WTC11 (cell line): ENCODE measurements around the gene NAV3. TPM values are rescaled to one million over a fixed set of nuclear protein-coding genes. Genes with fewer than 3 reads are reported as not detected.

Experiments used
- ATAC-seq: fragments of 200-7000 bp; cut with Tn5 transposase; 2 replicates; pipeline ENCODE4 v1.10.0; 2021; ENCODE audit warnings: mild to moderate bottlenecking, moderate library complexity
- CTCF ChIA-PET: fragments of 300-600 bp; sonication (Branson Sonifier 250); formaldehyde crosslinking; loops from one replicate; lab custom pipeline; 2021; ENCODE audit warnings: antibody characterized with exemption; lab: Charles Lee
- POLR2A ChIA-PET: fragments of 350-600 bp; sonication (Branson Sonifier 250); formaldehyde crosslinking; loops from one replicate; lab custom pipeline; 2021; ENCODE audit warnings: antibody characterized with exemption; lab: Charles Lee
- DNase-seq: peaks from one replicate; pipeline ENCODE4 v3.0.0; 2021; ENCODE audit warnings: low spot score
- H3K27ac Mint-ChIP-seq: 2 replicates; pipeline ENCODE4 v1.8.0; 2021; ENCODE audit warnings: mixed read lengths
- H3K27me3 Mint-ChIP-seq: 2 replicates; pipeline ENCODE4 v1.8.0; 2021; ENCODE audit warnings: low read depth, mild to moderate bottlenecking, moderate library complexity, mixed read lengths
- H3K36me3 Mint-ChIP-seq: 2 replicates; pipeline ENCODE4 v1.8.0; 2021; ENCODE audit warnings: mixed read lengths
- H3K4me1 Mint-ChIP-seq: 2 replicates; pipeline ENCODE4 v1.8.0; 2022; ENCODE audit warnings: mixed read lengths
- H3K4me3 Mint-ChIP-seq: 2 replicates; pipeline ENCODE4 v1.8.0; 2021; ENCODE audit warnings: mild to moderate bottlenecking, moderate library complexity, mixed read lengths
- H3K9me3 Mint-ChIP-seq: 2 replicates; pipeline ENCODE4 v1.8.0; 2021; ENCODE audit warnings: mixed read lengths
- EMX1 ChIP-seq: fragments of 250-450 bp; sonication (Bioruptor Pico); IDR thresholded peaks from 2 replicates; pipeline ENCODE4 v1.8.0; 2021; ENCODE audit warnings: mild to moderate bottlenecking
- ESRRA ChIP-seq: sonication (generic); formaldehyde crosslinking; IDR thresholded peaks from 2 replicates; pipeline ENCODE4 v1.8.1; 2022; ENCODE audit warnings: mild to moderate bottlenecking, missing genetic modification reagents, borderline replicate concordance
- FOXP1 ChIP-seq: sonication (generic); formaldehyde crosslinking; IDR thresholded peaks from 2 replicates; pipeline ENCODE4 v1.8.0; 2022; ENCODE audit warnings: missing genetic modification reagents, mild to moderate bottlenecking, moderate library complexity, borderline replicate concordance
- GABPB1 ChIP-seq: sonication (generic); formaldehyde crosslinking; IDR thresholded peaks from 2 replicates; pipeline ENCODE4 v1.8.1; 2023; ENCODE audit warnings: mild to moderate bottlenecking, missing genetic modification reagents
- IRF2 ChIP-seq: sonication (generic); formaldehyde crosslinking; IDR thresholded peaks from 2 replicates; pipeline ENCODE4 v1.8.0; 2022; ENCODE audit warnings: low read depth, missing genetic modification reagents, borderline replicate concordance
- NFATC4 ChIP-seq: fragments of 250-450 bp; sonication (Bioruptor Pico); IDR thresholded peaks from 2 replicates; pipeline ENCODE4 v1.9.0; 2021; ENCODE audit warnings: mild to moderate bottlenecking
- NR2C2 ChIP-seq: sonication (generic); formaldehyde crosslinking; IDR thresholded peaks from 2 replicates; pipeline ENCODE4 v1.8.0; 2022; ENCODE audit warnings: mild to moderate bottlenecking, missing genetic modification reagents
- ZNF232 ChIP-seq: sonication (generic); formaldehyde crosslinking; IDR thresholded peaks from 2 replicates; pipeline ENCODE4 v1.8.0; 2022; ENCODE audit warnings: mild to moderate bottlenecking, missing genetic modification reagents
- ZNF423 ChIP-seq: fragments of 250-450 bp; sonication (Bioruptor Pico); IDR thresholded peaks from 2 replicates; pipeline ENCODE4 v2.1.2; 2022; ENCODE audit warnings: mild to moderate bottlenecking, moderate library complexity
- total RNA-seq: library from RNA; stranded (reverse); gene quantifications from 3 replicates; pipeline ENCODE4 v1.2.3, GENCODE V29; 2021
- TF ChIP-seq, protein P1 (sequence below): fragments of 250-450 bp; sonication (Bioruptor Pico); IDR thresholded peaks from 2 replicates; pipeline ENCODE4 v1.8.0; 2021; ENCODE audit warnings: mild to moderate bottlenecking
- TF ChIP-seq, protein P2 (sequence below): sonication (generic); formaldehyde crosslinking; IDR thresholded peaks from 2 replicates; pipeline ENCODE4 v1.8.1; 2022; ENCODE audit warnings: missing genetic modification reagents, borderline replicate concordance
- TF ChIP-seq, protein P3 (sequence below): sonication (generic); formaldehyde crosslinking; IDR thresholded peaks from 2 replicates; pipeline ENCODE4 v1.8.0; 2022; ENCODE audit warnings: missing genetic modification reagents
- TF ChIP-seq, protein P4 (sequence below): sonication (generic); formaldehyde crosslinking; IDR thresholded peaks from 2 replicates; pipeline ENCODE4 v1.8.1; 2023; ENCODE audit warnings: mild to moderate bottlenecking, moderate library complexity, missing genetic modification reagents
- TF ChIP-seq, protein P5 (sequence below): sonication (generic); formaldehyde crosslinking; IDR thresholded peaks from 2 replicates; pipeline ENCODE4 v1.8.1; 2023; ENCODE audit warnings: mild to moderate bottlenecking, missing genetic modification reagents, moderate library complexity
- TF ChIP-seq, protein P6 (sequence below): sonication (generic); formaldehyde crosslinking; IDR thresholded peaks from 2 replicates; pipeline ENCODE4 v1.8.1; 2022; ENCODE audit warnings: mild to moderate bottlenecking, missing genetic modification reagents, moderate library complexity, borderline replicate concordance
- TF ChIP-seq, protein P7 (sequence below): sonication (generic); formaldehyde crosslinking; IDR thresholded peaks from 2 replicates; pipeline ENCODE4 v1.8.1; 2022; ENCODE audit warnings: low read depth, mild to moderate bottlenecking, moderate library complexity, missing genetic modification reagents, borderline replicate concordance
- TF ChIP-seq, protein P8 (sequence below): sonication (generic); formaldehyde crosslinking; IDR thresholded peaks from 2 replicates; pipeline ENCODE4 v1.8.1; 2023; ENCODE audit warnings: mild to moderate bottlenecking, missing genetic modification reagents

The NAV3 gene
- total RNA-seq, 1 experiment from 2014 or later: 3.3 TPM

DNA sequence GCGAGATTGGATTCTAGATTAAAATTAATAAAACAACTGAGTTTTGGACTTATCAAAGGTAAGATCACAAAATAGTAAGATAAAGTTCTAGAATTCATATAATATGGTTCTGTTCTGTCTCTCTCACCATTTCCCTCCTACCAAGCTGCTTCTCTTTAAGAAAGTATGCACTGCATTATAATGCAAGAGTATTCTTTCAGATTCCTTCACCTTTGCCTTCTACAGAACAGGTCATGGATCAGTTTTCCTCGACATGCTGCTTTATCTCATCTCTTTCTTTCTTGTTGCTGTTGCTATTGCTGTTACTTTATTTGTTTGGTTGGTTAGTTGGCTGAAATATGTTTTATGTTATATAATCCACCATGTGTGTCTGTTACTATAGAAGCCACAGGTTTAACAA lies 357.0 kb downstream of the NAV3 start:
- ChIA-PET CTCF (no interaction called here), POLR2A (no interaction called here)
- ATAC-seq (peak; percentile 81), DNase-seq (no peak)
- TF ChIP-seq NR2C2 (CRISPR knock-in tag) (no peak), NFATC4 (CRISPR knock-in tag) (no peak), ESRRA (no peak), FOXP1 (CRISPR knock-in tag) (no peak), EMX1 (CRISPR knock-in tag) (no peak), GABPB1 (CRISPR knock-in tag) (no peak), ZNF423 (no peak), IRF2 (CRISPR knock-in tag) (no peak), ZNF232 (no peak)
- TF ChIP-seq, protein P1, sequence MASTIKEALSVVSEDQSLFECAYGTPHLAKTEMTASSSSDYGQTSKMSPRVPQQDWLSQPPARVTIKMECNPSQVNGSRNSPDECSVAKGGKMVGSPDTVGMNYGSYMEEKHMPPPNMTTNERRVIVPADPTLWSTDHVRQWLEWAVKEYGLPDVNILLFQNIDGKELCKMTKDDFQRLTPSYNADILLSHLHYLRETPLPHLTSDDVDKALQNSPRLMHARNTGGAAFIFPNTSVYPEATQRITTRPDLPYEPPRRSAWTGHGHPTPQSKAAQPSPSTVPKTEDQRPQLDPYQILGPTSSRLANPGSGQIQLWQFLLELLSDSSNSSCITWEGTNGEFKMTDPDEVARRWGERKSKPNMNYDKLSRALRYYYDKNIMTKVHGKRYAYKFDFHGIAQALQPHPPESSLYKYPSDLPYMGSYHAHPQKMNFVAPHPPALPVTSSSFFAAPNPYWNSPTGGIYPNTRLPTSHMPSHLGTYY: no peak
- TF ChIP-seq, protein P2, sequence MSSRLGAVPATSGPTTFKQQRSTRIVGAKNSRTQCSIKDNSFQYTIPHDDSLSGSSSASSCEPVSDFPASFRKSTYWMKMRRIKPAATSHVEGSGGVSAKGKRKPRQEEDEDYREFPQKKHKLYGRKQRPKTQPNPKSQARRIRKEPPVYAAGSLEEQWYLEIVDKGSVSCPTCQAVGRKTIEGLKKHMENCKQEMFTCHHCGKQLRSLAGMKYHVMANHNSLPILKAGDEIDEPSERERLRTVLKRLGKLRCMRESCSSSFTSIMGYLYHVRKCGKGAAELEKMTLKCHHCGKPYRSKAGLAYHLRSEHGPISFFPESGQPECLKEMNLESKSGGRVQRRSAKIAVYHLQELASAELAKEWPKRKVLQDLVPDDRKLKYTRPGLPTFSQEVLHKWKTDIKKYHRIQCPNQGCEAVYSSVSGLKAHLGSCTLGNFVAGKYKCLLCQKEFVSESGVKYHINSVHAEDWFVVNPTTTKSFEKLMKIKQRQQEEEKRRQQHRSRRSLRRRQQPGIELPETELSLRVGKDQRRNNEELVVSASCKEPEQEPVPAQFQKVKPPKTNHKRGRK (CRISPR knock-in tag): no peak
- TF ChIP-seq, protein P3, sequence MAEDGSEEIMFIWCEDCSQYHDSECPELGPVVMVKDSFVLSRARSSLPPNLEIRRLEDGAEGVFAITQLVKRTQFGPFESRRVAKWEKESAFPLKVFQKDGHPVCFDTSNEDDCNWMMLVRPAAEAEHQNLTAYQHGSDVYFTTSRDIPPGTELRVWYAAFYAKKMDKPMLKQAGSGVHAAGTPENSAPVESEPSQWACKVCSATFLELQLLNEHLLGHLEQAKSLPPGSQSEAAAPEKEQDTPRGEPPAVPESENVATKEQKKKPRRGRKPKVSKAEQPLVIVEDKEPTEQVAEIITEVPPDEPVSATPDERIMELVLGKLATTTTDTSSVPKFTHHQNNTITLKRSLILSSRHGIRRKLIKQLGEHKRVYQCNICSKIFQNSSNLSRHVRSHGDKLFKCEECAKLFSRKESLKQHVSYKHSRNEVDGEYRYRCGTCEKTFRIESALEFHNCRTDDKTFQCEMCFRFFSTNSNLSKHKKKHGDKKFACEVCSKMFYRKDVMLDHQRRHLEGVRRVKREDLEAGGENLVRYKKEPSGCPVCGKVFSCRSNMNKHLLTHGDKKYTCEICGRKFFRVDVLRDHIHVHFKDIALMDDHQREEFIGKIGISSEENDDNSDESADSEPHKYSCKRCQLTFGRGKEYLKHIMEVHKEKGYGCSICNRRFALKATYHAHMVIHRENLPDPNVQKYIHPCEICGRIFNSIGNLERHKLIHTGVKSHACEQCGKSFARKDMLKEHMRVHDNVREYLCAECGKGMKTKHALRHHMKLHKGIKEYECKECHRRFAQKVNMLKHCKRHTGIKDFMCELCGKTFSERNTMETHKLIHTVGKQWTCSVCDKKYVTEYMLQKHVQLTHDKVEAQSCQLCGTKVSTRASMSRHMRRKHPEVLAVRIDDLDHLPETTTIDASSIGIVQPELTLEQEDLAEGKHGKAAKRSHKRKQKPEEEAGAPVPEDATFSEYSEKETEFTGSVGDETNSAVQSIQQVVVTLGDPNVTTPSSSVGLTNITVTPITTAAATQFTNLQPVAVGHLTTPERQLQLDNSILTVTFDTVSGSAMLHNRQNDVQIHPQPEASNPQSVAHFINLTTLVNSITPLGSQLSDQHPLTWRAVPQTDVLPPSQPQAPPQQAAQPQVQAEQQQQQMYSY (CRISPR knock-in tag): no peak
- TF ChIP-seq, protein P4, sequence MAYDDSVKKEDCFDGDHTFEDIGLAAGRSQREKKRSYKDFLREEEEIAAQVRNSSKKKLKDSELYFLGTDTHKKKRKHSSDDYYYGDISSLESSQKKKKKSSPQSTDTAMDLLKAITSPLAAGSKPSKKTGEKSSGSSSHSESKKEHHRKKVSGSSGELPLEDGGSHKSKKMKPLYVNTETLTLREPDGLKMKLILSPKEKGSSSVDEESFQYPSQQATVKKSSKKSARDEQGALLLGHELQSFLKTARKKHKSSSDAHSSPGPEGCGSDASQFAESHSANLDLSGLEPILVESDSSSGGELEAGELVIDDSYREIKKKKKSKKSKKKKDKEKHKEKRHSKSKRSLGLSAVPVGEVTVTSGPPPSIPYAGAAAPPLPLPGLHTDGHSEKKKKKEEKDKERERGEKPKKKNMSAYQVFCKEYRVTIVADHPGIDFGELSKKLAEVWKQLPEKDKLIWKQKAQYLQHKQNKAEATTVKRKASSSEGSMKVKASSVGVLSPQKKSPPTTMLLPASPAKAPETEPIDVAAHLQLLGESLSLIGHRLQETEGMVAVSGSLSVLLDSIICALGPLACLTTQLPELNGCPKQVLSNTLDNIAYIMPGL (CRISPR knock-in tag): no peak
- TF ChIP-seq, protein P5, sequence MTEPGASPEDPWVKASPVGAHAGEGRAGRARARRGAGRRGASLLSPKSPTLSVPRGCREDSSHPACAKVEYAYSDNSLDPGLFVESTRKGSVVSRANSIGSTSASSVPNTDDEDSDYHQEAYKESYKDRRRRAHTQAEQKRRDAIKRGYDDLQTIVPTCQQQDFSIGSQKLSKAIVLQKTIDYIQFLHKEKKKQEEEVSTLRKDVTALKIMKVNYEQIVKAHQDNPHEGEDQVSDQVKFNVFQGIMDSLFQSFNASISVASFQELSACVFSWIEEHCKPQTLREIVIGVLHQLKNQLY (CRISPR knock-in tag): no peak
- TF ChIP-seq, protein P6, sequence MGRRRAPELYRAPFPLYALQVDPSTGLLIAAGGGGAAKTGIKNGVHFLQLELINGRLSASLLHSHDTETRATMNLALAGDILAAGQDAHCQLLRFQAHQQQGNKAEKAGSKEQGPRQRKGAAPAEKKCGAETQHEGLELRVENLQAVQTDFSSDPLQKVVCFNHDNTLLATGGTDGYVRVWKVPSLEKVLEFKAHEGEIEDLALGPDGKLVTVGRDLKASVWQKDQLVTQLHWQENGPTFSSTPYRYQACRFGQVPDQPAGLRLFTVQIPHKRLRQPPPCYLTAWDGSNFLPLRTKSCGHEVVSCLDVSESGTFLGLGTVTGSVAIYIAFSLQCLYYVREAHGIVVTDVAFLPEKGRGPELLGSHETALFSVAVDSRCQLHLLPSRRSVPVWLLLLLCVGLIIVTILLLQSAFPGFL: no peak
- TF ChIP-seq, protein P7, sequence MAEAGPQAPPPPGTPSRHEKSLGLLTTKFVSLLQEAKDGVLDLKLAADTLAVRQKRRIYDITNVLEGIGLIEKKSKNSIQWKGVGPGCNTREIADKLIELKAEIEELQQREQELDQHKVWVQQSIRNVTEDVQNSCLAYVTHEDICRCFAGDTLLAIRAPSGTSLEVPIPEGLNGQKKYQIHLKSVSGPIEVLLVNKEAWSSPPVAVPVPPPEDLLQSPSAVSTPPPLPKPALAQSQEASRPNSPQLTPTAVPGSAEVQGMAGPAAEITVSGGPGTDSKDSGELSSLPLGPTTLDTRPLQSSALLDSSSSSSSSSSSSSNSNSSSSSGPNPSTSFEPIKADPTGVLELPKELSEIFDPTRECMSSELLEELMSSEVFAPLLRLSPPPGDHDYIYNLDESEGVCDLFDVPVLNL (CRISPR knock-in tag): no peak
- TF ChIP-seq, protein P8, sequence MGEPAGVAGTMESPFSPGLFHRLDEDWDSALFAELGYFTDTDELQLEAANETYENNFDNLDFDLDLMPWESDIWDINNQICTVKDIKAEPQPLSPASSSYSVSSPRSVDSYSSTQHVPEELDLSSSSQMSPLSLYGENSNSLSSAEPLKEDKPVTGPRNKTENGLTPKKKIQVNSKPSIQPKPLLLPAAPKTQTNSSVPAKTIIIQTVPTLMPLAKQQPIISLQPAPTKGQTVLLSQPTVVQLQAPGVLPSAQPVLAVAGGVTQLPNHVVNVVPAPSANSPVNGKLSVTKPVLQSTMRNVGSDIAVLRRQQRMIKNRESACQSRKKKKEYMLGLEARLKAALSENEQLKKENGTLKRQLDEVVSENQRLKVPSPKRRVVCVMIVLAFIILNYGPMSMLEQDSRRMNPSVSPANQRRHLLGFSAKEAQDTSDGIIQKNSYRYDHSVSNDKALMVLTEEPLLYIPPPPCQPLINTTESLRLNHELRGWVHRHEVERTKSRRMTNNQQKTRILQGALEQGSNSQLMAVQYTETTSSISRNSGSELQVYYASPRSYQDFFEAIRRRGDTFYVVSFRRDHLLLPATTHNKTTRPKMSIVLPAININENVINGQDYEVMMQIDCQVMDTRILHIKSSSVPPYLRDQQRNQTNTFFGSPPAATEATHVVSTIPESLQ (CRISPR knock-in tag): no peak
- Mint-ChIP-seq H3K36me3 (no peaks in the 10 kb centered on the region), H3K27me3 (no peaks in the 10 kb centered on the region), H3K9me3 (no peaks in the 10 kb centered on the region), H3K4me3 (peak overlapping the region; percentile 3; the same call in 1 of the 2 replicates), H3K27ac (peak overlapping the region; percentile 29; the same call in 1 of the 2 replicates), H3K4me1 (peaks cover 25% of the 10 kb centered on the region)
